C4-2B (cell line): ENCODE measurements around the gene LANCL3.

ENCODE experiments used
- CTCF ChIP-seq: fragments of 450-650 bp; conservative IDR thresholded peaks from 2 replicates; pipeline ENCODE4 v1.5.1; 2017; ENCODE audit warnings: mild to moderate bottlenecking
- ZFX ChIP-seq: fragments of 450-650 bp; IDR thresholded peaks from 2 replicates; pipeline ENCODE4 v1.6.1; 2017

DNA sequence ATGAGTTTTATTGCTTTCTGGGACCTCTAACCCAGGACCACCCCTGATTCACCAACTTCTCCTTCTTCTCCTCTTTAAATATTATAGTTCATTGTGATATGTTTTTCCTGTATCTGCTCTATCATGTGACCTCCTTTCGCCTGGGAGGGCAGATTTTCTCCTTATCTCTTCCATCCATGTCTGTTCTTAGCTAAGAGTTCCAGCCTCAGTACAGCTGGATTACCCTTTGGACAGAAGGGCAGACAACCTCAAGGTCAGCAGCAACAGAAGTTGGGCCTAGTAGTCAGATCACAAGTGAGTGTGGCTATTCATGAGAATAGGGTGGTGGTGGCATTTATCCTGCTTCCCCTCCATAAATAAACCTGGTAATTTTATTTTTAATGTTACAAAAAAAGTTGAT lies 108.4 kb downstream of the LANCL3 start:
- TF ChIP-seq CTCF, result no peak
- no peak for TF ChIP-seq ZFX
